ENCODE data around the gene FAM107B.
A peak's percentile ranks its signal among the peaks of the same experiment; 100 is the strongest.

The FAM107B gene

GRCh38 chr10:14486777-14487487 is 287.8 kb downstream of the FAM107B start:
- Histone ChIP-seq H3K27me3 (ENCODE audit: insufficient read depth, low read depth, severe bottlenecking) (no peaks in the 10 kb centered on the region), H3K9me3 (ENCODE audit: severe bottlenecking) (no peaks in the 10 kb centered on the region), H3K36me3 (no peaks in the 10 kb centered on the region), H3K27ac (no peak overlapping the region), H3K4me3 (ENCODE audit: low read depth, low read length) (no peak overlapping the region)
- no peak for TF ChIP-seq CTCF (IDR thresholded peaks at IDR 0.05; ENCODE audit: low read depth, low read length)
- DNase-seq: no peak

DNA sequence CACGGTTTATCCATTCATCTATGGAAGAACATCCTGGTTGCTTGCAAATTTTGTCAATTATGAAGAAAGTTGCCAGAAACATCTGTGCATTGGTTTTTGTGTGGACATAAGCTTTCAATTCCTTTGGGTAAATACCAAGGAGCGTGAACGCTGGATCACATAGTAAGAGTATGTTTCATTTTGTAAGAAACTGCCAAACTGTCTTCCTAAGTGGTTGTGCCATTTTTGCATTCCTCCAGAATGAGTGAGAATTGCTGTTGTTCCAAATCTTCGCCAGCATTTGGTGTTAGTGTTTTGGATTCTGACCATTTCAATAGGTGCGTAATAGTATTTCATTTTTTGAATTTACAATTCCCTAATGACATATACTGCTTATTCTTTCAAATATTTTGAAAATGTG is 288.7 kb downstream of the FAM107B start:
- H3K36me3 ChIP-seq: no peaks in the 10 kb centered on the region
- no peak overlapping the region for H3K4me3 ChIP-seq (ENCODE audit: low read depth, low read length)
- H3K27me3 ChIP-seq (ENCODE audit: insufficient read depth, low read depth, severe bottlenecking): no peaks in the 10 kb centered on the region
- no peak overlapping the region for H3K27ac ChIP-seq
- TF ChIP-seq CTCF (IDR thresholded peaks at IDR 0.05; ENCODE audit: low read depth, low read length): no peak
- no peaks in the 10 kb centered on the region for H3K9me3 ChIP-seq (ENCODE audit: severe bottlenecking)
- no peak for DNase-seq

- Histone ChIP-seq H3K27ac (no peak overlapping the region), H3K36me3 (no peaks in the 10 kb centered on the region), H3K9me3 (ENCODE audit: severe bottlenecking) (no peaks in the 10 kb centered on the region), H3K4me3 (ENCODE audit: low read depth, low read length) (no peak overlapping the region), H3K27me3 (ENCODE audit: insufficient read depth, low read depth, severe bottlenecking) (no peaks in the 10 kb centered on the region)
- TF ChIP-seq CTCF (IDR thresholded peaks at IDR 0.05; ENCODE audit: low read depth, low read length): no peak
- DNase-seq: no peak
Observed at GRCh38 chr10:14483417-14483816, 291.3 kb downstream of the FAM107B start.

- TF ChIP-seq CTCF (IDR thresholded peaks at IDR 0.05; ENCODE audit: low read depth, low read length): no peak
Observed at GRCh38 chr10:14481752-14482151, 292.9 kb downstream of the FAM107B start.

GRCh38 chr10:14481014-14481413 is 293.7 kb downstream of the FAM107B start:
- H3K4me3 ChIP-seq (ENCODE audit: low read depth, low read length): no peak overlapping the region
- H3K27ac ChIP-seq: no peak overlapping the region
- H3K9me3 ChIP-seq (ENCODE audit: severe bottlenecking): no peaks in the 10 kb centered on the region
- H3K36me3 ChIP-seq: no peaks in the 10 kb centered on the region
- TF ChIP-seq CTCF (IDR thresholded peaks at IDR 0.05; ENCODE audit: low read depth, low read length): no peak
- DNase-seq: no peak
- no peaks in the 10 kb centered on the region for H3K27me3 ChIP-seq (ENCODE audit: insufficient read depth, low read depth, severe bottlenecking)

More at GRCh38 chr10:14481752-14482151, 292.9 kb downstream of the FAM107B start:
- no peak for DNase-seq
- H3K9me3 ChIP-seq (ENCODE audit: severe bottlenecking): no peaks in the 10 kb centered on the region
- H3K36me3 ChIP-seq: no peaks in the 10 kb centered on the region
- H3K27me3 ChIP-seq (ENCODE audit: insufficient read depth, low read depth, severe bottlenecking): no peaks in the 10 kb centered on the region
- H3K4me3 ChIP-seq (ENCODE audit: low read depth, low read length): no peak overlapping the region
- H3K27ac ChIP-seq: no peak overlapping the region

GRCh38 chr10:14478604-14479003 is 296.1 kb downstream of the FAM107B start:
- peak; percentile 37 for DNase-seq
- Histone ChIP-seq H3K27me3 (ENCODE audit: insufficient read depth, low read depth, severe bottlenecking) (no peaks in the 10 kb centered on the region), H3K9me3 (ENCODE audit: severe bottlenecking) (no peaks in the 10 kb centered on the region), H3K4me3 (ENCODE audit: low read depth, low read length) (no peak overlapping the region), H3K36me3 (no peaks in the 10 kb centered on the region), H3K27ac (no peak overlapping the region)
- peak; percentile 61 for TF ChIP-seq CTCF (IDR thresholded peaks at IDR 0.05; ENCODE audit: low read depth, low read length)
